PC-3 (cell line): Measurements from ENCODE around the gene GABRD.

Experiments
- EZH2 ChIP-seq: fragments of 300-600 bp; sonication (generic); IDR thresholded peaks from one replicate; pipeline ENCODE4 v1.6.1; 2017; ENCODE audit warnings: antibody characterized with exemption, mild to moderate bottlenecking, low read length; ENCODE audit not compliant: unreplicated experiment
- EZH2phosphoT487 ChIP-seq: fragments of 300-600 bp; sonication (generic); IDR thresholded peaks from 2 replicates; pipeline ENCODE4 v1.6.1; 2018; ENCODE audit warnings: mild to moderate bottlenecking, antibody characterized with exemption, low read length, borderline replicate concordance
- TF ChIP-seq, protein P1 (sequence below): fragments of 300-600 bp; sonication (generic); conservative IDR thresholded peaks from 2 replicates; pipeline ENCODE4 v1.5.1; 2017; ENCODE audit warnings: antibody characterized with exemption, low read depth, mild to moderate bottlenecking, low read length

DNA sequence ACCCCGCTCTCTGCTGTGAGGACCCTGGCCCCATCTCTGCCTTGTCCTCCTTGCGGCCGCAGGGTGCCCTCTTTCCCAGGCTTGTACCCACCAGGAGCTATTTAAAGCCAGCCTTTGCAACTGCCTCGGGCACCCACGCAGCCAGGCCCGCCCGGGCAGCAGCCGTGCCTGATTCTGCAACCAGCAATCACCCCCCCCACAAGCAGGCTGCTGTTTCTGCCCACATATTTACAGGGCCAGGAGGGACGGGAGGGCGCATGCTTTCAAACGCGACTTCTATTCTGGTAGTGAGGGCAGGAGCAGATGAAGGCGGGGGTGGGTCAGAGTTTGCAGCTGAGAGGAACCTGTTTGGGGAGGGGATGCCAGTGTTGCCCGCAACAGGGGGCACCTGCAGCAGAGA, 13.6 kb downstream of the GABRD start:
- TF ChIP-seq, protein P1, sequence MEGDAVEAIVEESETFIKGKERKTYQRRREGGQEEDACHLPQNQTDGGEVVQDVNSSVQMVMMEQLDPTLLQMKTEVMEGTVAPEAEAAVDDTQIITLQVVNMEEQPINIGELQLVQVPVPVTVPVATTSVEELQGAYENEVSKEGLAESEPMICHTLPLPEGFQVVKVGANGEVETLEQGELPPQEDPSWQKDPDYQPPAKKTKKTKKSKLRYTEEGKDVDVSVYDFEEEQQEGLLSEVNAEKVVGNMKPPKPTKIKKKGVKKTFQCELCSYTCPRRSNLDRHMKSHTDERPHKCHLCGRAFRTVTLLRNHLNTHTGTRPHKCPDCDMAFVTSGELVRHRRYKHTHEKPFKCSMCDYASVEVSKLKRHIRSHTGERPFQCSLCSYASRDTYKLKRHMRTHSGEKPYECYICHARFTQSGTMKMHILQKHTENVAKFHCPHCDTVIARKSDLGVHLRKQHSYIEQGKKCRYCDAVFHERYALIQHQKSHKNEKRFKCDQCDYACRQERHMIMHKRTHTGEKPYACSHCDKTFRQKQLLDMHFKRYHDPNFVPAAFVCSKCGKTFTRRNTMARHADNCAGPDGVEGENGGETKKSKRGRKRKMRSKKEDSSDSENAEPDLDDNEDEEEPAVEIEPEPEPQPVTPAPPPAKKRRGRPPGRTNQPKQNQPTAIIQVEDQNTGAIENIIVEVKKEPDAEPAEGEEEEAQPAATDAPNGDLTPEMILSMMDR: no peak
- no peak for TF ChIP-seq EZH2phosphoT487
- no peak for TF ChIP-seq EZH2
